ENCODE measurements around the gene ASIC2. TPM values are rescaled to one million over a fixed set of nuclear protein-coding genes. Genes with fewer than 3 reads are reported as not detected.
A peak's percentile ranks its signal among the peaks of the same experiment; 100 is the strongest.

The ASIC2 gene
- total RNA-seq, 1 donor from 2014 or later = not detected

DNA sequence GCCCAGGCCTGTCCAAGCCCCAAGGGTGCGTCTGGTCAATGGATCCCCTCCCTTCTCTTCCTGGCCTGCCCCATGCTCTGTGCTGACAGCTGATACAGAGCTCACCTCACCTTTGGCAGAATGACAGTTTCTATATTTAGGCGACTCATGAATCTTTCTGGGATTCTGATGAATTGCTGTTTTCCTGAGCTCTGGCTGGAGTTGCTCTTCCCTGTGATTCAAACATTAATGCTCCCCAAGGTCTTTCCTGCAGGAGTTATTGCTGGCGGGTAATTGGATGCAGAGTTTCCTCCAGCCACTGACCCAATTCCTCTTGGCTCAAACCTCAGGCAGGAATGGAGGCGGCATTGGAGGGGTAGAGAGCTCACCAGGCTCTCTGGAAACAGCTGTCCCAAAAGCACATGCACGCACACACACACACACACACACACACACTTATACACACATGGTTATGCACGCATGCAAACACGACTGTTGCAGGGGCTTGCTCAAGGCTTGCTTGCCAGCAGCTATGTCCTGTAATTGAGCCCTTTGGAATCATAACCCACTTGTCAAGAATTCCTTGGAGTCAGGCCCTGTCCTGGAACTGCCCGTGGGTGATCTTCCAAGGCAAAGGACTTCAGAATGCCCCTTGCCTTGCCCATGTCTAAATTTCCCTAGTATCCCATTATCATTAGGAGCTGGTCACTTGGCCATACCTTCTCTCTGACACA lies 128.8 kb downstream of the ASIC2 start:
- Mint-ChIP-seq H3K27ac (no peak overlapping the region), H3K27me3 (no peaks in the 10 kb centered on the region), H3K4me1 (no peaks in the 10 kb centered on the region), H3K36me3 (ENCODE audit: low read depth) (no peaks in the 10 kb centered on the region), H3K9me3 (no peaks in the 10 kb centered on the region), H3K4me3 (no peak overlapping the region)
- intact Hi-C loops (cut with micrococcal nuclease) = no loop called here
- no peak for DNase-seq

DNA sequence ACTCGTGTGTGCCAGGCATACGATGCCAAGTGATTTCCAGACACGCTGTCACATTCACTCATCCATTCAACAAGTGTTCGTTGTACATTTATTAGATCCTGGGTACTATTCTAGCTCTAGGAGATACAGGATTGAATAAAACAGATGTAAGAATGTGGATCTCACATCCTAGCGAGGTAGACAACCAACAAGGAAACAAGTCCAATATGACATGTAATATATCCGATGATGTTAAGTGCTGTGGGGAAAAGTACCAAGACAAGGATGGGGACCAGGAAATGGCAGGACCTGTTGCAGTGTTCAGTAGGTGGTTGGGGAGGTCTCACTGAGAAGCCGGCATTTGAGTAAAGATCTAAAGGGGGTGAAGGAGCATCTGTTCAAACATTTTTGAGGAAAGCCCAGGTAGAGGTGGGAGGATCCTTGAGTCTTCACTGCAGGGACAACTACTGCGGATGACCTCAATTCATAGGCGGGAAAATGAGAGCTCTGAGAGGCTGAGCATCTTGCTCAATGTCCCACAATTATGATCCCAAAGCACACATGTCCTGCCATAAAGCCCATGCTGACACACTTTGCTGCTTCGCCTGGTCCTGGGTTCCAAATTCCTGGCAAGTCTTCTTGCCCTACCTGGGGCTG lies 129.4 kb downstream of the ASIC2 start:
- no peaks in the 10 kb centered on the region for H3K9me3 Mint-ChIP-seq
- H3K4me1 Mint-ChIP-seq = no peaks in the 10 kb centered on the region
- H3K36me3 Mint-ChIP-seq (ENCODE audit: low read depth) = no peaks in the 10 kb centered on the region
- no peak for DNase-seq
- no peak overlapping the region for H3K4me3 Mint-ChIP-seq
- no peaks in the 10 kb centered on the region for H3K27me3 Mint-ChIP-seq
- intact Hi-C loops (cut with micrococcal nuclease) = no loop called here
- H3K27ac Mint-ChIP-seq = no peak overlapping the region

DNA sequence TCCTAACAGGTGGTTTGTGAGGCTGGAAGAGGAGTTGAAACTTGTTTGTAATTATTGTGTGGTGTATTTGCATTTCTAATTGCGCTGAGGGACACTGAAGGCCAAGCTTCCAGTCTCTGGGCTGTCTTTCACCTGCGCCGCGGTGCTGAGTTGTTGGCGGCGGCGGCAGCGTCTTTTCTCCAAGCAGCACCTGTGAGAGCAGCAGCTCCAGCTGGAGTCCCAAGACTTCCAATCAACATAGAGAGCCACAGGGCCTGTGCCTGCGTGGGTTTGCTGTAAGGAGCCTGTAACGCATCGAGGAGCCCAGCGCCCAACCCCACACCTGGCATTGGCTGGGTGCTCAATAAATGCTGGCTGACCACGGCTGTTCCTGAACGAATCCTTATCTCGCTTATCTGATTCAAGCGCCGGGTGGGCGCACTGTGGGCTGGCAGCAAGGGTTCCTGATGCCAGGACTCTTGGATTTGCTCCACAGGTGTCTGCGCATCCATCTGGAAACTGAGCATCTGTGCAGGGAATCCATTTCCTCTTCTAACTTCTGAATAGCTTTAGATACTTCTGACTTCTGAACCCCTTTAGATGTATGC lies 138.1 kb downstream of the ASIC2 start:
- H3K27ac Mint-ChIP-seq = no peak overlapping the region
- no peaks in the 10 kb centered on the region for H3K27me3 Mint-ChIP-seq
- intact Hi-C loops (cut with micrococcal nuclease) = no loop called here
- no peak overlapping the region for H3K4me3 Mint-ChIP-seq
- DNase-seq = no peak
- no peaks in the 10 kb centered on the region for H3K9me3 Mint-ChIP-seq
- H3K4me1 Mint-ChIP-seq = no peaks in the 10 kb centered on the region
- no peaks in the 10 kb centered on the region for H3K36me3 Mint-ChIP-seq (ENCODE audit: low read depth)

DNA sequence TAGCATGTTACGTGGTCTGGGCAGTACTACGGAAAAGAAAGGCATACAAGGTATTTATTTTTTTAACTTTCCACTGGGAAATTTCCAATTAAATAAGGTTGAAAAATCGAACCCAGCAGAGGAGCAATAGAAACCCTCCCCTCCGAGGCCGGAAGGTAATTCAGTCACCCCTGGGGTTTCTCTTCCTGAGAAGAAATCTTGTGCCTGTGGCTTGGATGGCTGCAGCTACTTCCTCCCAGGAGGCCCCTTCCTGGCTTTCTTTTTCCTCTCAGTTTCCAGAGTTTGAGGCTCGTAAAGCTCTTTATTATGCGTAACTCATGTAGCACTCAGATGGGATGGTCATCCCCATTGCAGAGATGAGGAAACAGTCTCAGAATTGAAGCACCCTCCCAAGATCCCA lies 140.3 kb downstream of the ASIC2 start:
- Mint-ChIP-seq H3K27me3 (no peaks in the 10 kb centered on the region), H3K9me3 (no peaks in the 10 kb centered on the region)
- intact Hi-C loops (cut with micrococcal nuclease) = no loop called here

DNA sequence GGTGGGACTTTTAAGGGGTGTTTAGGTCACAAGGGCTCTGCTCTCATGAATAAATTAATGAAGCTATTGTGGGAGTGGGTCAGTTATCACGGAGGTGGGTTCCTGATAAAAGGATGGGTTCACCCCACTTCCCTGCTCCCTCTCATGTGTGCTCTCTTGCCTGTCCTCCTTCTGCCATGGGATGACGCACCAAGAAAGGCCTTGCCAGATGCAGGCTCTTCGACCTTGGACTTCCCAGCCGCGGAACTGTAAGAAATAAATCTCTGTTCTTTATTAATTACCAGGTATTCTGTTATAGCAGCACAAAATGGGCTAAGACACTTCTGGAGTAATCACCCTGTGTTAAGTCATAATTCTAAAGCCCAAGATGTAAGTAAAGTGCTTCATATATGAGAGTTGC lies 141.5 kb downstream of the ASIC2 start:
- intact Hi-C loops (cut with micrococcal nuclease) = no loop called here
- H3K4me3 Mint-ChIP-seq = no peak overlapping the region
- no peak overlapping the region for H3K27ac Mint-ChIP-seq
- H3K27me3 Mint-ChIP-seq = no peaks in the 10 kb centered on the region
- H3K9me3 Mint-ChIP-seq = no peaks in the 10 kb centered on the region
- H3K36me3 Mint-ChIP-seq (ENCODE audit: low read depth) = no peaks in the 10 kb centered on the region
- H3K4me1 Mint-ChIP-seq = no peaks in the 10 kb centered on the region
- DNase-seq = no peak

More for the DNA sequence above, 140.3 kb downstream of the ASIC2 start:
- DNase-seq = no peak
- Mint-ChIP-seq H3K36me3 (ENCODE audit: low read depth) (no peaks in the 10 kb centered on the region), H3K27ac (no peak overlapping the region), H3K4me1 (no peaks in the 10 kb centered on the region), H3K4me3 (no peak overlapping the region)

DNA sequence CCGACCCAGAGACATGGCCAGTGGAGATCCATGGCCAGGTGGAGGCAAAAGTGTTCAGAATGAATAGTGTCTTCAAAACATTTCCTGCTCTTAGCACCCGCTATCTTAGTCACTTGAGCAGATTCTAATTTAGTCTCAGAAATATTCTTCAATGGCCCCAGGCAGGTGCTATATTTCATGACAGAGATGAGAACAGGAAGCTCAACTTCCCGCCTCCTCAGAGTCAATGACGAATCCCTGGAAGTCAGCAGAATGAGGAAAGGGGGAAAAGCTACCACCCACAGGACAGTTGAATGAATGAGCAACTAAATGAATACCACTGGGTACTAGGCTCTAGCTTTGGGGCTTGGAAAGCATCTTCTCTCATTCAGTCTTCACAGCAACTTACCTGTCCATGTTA lies 147.2 kb downstream of the ASIC2 start:
- no peaks in the 10 kb centered on the region for H3K4me1 Mint-ChIP-seq
- H3K36me3 Mint-ChIP-seq (ENCODE audit: low read depth) = no peaks in the 10 kb centered on the region
- H3K27ac Mint-ChIP-seq = no peak overlapping the region
- intact Hi-C loops (cut with micrococcal nuclease) = no loop called here
- H3K27me3 Mint-ChIP-seq = no peaks in the 10 kb centered on the region
- no peak overlapping the region for H3K4me3 Mint-ChIP-seq
- H3K9me3 Mint-ChIP-seq = no peaks in the 10 kb centered on the region
- no peak for DNase-seq

DNA sequence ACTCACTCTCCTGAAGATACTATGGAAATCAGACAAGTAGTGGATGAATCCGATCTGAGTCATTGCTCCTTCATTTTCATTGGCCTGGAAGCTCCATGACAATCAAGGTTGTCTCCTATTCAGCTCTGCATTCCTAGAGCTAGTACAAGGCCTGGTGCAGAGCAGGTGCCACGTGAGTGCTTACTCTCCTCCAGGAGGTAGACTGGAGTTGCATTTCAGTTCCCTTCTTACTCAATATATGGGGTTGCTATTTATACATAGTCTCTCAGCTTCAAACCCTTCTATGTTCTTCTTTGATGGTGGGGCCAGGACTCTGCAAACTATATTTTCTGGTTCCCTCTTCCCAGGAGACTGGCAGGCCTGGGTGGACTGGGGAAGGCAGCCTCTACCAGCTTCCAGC lies 148.3 kb downstream of the ASIC2 start:
- no peak overlapping the region for H3K4me3 Mint-ChIP-seq

DNA sequence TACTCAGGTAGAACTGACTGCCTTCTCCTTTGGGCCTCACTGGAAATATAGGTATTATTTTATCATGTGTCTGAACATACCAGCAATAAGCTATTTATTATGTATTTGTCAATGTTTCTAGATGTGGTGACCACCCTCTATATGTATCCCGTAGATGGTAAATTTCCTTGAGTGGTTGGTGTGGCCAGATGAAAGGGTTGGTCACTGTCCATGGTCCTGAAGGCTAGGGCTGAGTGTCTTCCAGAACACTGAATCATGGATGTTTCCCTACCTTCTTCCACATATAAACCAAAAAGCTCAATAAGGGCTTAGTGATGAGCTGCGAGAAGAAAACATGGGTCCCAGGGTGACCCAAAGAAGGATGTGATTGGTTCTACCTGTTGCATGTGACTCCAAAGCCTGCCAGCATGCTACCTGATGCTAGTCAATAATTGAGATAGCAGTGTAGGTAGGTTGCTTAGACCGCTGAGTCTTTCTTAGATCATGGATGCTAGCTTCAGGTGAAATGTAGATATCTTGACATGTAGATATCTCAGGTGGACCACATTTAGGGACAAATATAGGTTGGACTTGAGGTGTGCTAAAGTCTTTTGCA lies 150.3 kb downstream of the ASIC2 start:
- intact Hi-C loops (cut with micrococcal nuclease) = no loop called here
- DNase-seq = peak; percentile 65
- H3K4me3 Mint-ChIP-seq = no peak overlapping the region
- no peak overlapping the region for H3K27ac Mint-ChIP-seq
- no peaks in the 10 kb centered on the region for H3K27me3 Mint-ChIP-seq
- H3K4me1 Mint-ChIP-seq = no peaks in the 10 kb centered on the region
- H3K9me3 Mint-ChIP-seq = no peaks in the 10 kb centered on the region
- no peaks in the 10 kb centered on the region for H3K36me3 Mint-ChIP-seq (ENCODE audit: low read depth)

More for the DNA sequence above, 148.3 kb downstream of the ASIC2 start:
- Mint-ChIP-seq H3K27me3 (no peaks in the 10 kb centered on the region), H3K27ac (no peak overlapping the region), H3K9me3 (no peaks in the 10 kb centered on the region), H3K4me1 (no peaks in the 10 kb centered on the region), H3K36me3 (ENCODE audit: low read depth) (no peaks in the 10 kb centered on the region)
- no peak for DNase-seq
- intact Hi-C loops (cut with micrococcal nuclease) = no loop called here

DNA sequence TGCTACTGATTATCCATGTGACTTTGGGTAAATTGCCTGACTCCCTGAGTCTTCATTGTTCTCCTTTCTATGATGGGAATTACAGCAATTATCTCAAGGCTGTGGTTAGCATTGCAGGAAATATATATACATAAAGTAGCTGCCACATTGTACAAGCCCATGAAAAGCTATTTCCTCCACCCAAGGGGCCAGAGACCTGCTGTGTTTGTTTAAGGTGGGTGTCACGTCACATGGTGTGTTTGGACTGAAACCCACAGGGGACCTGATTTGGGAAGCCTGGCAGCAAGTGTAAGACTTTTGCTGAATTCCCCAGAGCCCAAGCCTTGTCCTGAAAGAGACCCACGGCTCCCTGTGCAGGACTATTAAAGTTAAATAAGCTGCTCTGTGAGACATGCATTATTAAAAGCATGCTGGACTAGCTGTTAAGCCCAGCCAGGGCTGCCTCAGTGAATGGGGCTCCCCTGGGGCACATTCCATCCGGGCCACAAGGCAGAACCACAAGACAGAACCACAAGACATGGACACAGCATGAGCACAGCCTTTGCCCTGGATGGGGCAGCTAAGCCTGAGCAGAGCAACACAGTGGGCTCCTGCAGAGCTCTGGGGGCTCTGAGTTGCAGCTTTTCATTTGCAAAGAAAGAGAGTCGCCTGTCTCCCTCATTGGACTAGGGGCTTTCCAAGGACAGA lies 152.5 kb downstream of the ASIC2 start:
- Mint-ChIP-seq H3K36me3 (ENCODE audit: low read depth) (no peaks in the 10 kb centered on the region), H3K27me3 (no peaks in the 10 kb centered on the region), H3K27ac (no peak overlapping the region), H3K4me1 (no peaks in the 10 kb centered on the region), H3K4me3 (no peak overlapping the region), H3K9me3 (no peaks in the 10 kb centered on the region)
- intact Hi-C loops (cut with micrococcal nuclease) = no loop called here
- no peak for DNase-seq

DNA sequence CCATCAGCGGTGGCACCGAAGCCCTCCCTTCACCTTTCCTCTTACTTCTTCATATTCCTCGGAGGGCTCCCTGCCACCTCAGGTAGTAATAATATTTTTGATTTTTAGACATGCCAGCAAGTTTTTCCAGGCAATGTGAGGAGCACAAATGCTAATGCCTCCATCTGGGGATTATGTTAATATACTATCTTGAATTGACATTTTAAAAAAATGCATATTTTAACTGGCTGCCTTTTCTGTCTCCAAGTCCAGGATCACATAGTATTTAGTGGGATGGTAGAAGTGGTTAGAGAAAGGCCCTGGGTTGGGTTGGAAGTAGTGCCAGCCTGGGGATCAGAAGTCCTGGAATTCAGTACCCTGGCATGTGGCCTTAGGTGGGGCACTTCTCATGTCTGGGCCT lies 154.5 kb downstream of the ASIC2 start:
- Mint-ChIP-seq H3K27me3 (no peaks in the 10 kb centered on the region), H3K4me3 (no peak overlapping the region), H3K36me3 (ENCODE audit: low read depth) (no peaks in the 10 kb centered on the region), H3K27ac (no peak overlapping the region), H3K9me3 (no peaks in the 10 kb centered on the region), H3K4me1 (no peaks in the 10 kb centered on the region)
- no peak for DNase-seq
- intact Hi-C loops (cut with micrococcal nuclease) = no loop called here

DNA sequence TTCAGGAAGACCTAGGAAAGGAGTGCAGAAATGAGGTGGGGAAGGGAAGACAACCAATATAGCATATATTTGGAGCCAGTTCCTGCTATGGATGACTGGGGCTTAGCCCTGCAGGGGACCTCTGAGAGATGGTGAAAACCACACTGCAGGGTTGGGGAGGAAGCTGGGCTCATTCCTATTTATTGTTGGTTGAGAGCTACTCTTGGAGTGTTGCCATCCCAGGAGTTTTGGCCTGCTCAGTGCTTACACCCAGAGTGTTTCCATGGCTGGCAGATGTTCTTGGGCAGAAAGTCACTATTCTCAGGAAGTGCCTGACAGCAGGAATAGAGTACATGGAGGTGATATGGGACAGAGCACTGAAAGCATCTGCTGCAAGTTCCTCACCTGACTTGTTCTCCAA lies 155.7 kb downstream of the ASIC2 start:
- Mint-ChIP-seq H3K27ac (no peak overlapping the region), H3K27me3 (no peaks in the 10 kb centered on the region), H3K36me3 (ENCODE audit: low read depth) (no peaks in the 10 kb centered on the region), H3K4me3 (no peak overlapping the region), H3K9me3 (no peaks in the 10 kb centered on the region), H3K4me1 (no peaks in the 10 kb centered on the region)
- DNase-seq = no peak
- intact Hi-C loops (cut with micrococcal nuclease) = no loop called here

DNA sequence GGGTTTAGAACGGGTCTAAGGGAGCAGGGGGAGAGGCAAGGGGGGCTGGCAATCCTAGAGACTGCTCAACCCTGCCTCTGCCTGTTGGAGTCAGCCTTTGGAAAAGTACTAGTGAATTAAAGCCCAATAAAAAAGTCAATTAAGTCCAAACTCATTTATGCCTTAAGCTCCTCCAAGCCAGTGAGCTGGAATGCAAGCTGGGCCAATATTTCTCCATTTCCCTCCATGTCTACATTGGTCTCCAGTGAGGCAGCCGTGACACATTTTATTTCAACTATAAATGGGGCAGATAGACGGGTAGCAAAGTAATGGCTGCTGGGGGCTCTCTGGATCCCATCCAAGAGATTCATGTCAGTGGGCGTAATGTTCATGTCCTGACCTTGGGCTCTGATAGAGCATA lies 157.4 kb downstream of the ASIC2 start:
- no peaks in the 10 kb centered on the region for H3K9me3 Mint-ChIP-seq
- no peaks in the 10 kb centered on the region for H3K27me3 Mint-ChIP-seq
- no peaks in the 10 kb centered on the region for H3K36me3 Mint-ChIP-seq (ENCODE audit: low read depth)
- no peaks in the 10 kb centered on the region for H3K4me1 Mint-ChIP-seq
- intact Hi-C loops (cut with micrococcal nuclease) = no loop called here
- DNase-seq = no peak
- no peak overlapping the region for H3K27ac Mint-ChIP-seq
- H3K4me3 Mint-ChIP-seq = no peak overlapping the region

DNA sequence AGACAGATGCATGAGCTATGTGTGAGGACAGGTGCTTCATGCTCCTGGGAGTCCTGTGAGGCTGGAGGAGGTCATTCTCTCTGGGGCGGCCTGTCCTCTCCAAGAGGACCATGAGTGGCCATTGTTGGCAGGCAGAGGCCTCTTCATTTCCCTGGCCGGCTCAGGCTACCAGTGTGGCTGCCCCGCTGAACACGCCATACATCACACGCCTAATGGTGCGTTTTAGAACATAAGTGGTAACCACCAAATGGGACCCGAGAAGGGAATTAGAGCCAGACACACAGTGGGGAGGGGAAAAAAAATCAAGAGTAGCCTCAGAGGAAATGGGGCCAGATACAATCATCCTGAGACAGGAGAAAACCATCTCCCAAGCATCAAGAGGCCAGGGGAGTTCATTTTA lies 161.5 kb downstream of the ASIC2 start:
- Mint-ChIP-seq H3K4me3 (no peak overlapping the region), H3K27me3 (peaks cover 3% of the 10 kb centered on the region), H3K4me1 (no peaks in the 10 kb centered on the region), H3K36me3 (ENCODE audit: low read depth) (no peaks in the 10 kb centered on the region), H3K9me3 (no peaks in the 10 kb centered on the region), H3K27ac (no peak overlapping the region)
- DNase-seq = no peak
- intact Hi-C loops (cut with micrococcal nuclease) = no loop called here

DNA sequence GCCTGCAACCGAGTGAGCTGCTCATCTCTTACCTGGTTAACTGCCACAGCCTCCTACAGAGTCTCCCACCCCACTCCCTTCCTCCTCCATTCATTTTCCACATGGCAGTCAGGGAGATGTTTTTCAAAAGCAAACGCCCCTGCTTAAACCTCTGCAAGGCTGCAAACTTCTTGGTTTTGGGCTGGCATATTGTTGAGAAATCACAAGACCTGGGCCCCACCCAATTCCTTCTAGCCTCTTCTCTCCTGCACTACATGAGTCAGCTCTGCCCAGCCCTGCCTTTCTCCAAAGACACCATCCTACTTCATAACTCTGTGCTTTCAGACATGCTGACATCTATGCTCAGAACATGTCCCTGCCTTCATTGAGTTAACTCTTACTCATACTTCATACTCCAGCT lies 165.4 kb downstream of the ASIC2 start:
- H3K4me3 Mint-ChIP-seq = no peak overlapping the region
- no peaks in the 10 kb centered on the region for H3K36me3 Mint-ChIP-seq (ENCODE audit: low read depth)
- H3K9me3 Mint-ChIP-seq = no peaks in the 10 kb centered on the region
- no peak for DNase-seq
- no peak overlapping the region for H3K27ac Mint-ChIP-seq
- H3K27me3 Mint-ChIP-seq = peaks cover 3% of the 10 kb centered on the region
- H3K4me1 Mint-ChIP-seq = no peaks in the 10 kb centered on the region
- intact Hi-C loops (cut with micrococcal nuclease) = no loop called here
